HEK293 (cell line): Measurements from ENCODE around the gene CD200.

Experiments
- CTCF ChIA-PET: fragments of 350-600 bp; formaldehyde crosslinking; extraction: SDS; loops from one replicate; lab custom pipeline; 2021; ENCODE audit warnings: antibody characterized with exemption; lab: Yijun Ruan, JAX
- POLR2A ChIA-PET: fragments of 300-600 bp; formaldehyde crosslinking; extraction: SDS; loops from one replicate; lab custom pipeline; 2020; ENCODE audit warnings: antibody characterized with exemption, inconsistent platforms; lab: Yijun Ruan, JAX
- H3K27ac ChIP-seq: fragments of 200-500 bp; sonication (Bioruptor generic); 2 replicates; pipeline ENCODE4 v1.5.1; 2014; ENCODE audit warnings: low read depth, low read length, control low read depth, inconsistent platforms; ENCODE audit errors: extremely low read depth
- H3K36me3 ChIP-seq, 2 experiments: fragments of 200-500 bp in 1 of 2; sonication (Bioruptor generic) in 1 of 2; 1 replicate in 1 of 2; 2 replicates in 1 of 2; pipeline ENCODE4 v1.5.1; 2014 to 2017; ENCODE audit warnings: inconsistent platforms in 2 of 2, low read length in 2 of 2; ENCODE audit not compliant: control insufficient read depth in 2 of 2, insufficient read depth in 1 of 2
- H3K4me1 ChIP-seq: fragments of 200-500 bp; sonication (Bioruptor generic); 2 replicates; pipeline ENCODE4 v1.5.1; 2014; ENCODE audit warnings: mild to moderate bottlenecking, low read length, inconsistent platforms; ENCODE audit not compliant: control insufficient read depth, insufficient read depth
- H3K4me3 ChIP-seq: 2 replicates; pipeline ENCODE4 v1.5.1; 2011; ENCODE audit warnings: low read depth, mild to moderate bottlenecking, control low read depth, low read length, moderate library complexity
- H3K9me3 ChIP-seq: fragments of 200-500 bp; sonication (Bioruptor generic); 2 replicates; pipeline ENCODE4 v1.5.1; 2014; ENCODE audit warnings: low read depth, low read length, inconsistent platforms; ENCODE audit not compliant: control insufficient read depth, insufficient read depth
- GLI2 ChIP-seq: fragments of 450-650 bp; formaldehyde crosslinking; IDR thresholded peaks from 2 replicates; pipeline ENCODE4; 2017; ENCODE audit warnings: missing biosample characterization, missing genetic modification characterization, low read depth, borderline replicate concordance
- GLI4 ChIP-seq: fragments of 450-650 bp; formaldehyde crosslinking; IDR thresholded peaks from 2 replicates; pipeline ENCODE4 v1.5.1; 2016; ENCODE audit warnings: missing biosample characterization, missing genetic modification characterization
- KLF9 ChIP-seq: fragments of 450-650 bp; formaldehyde crosslinking; IDR thresholded peaks from 2 replicates; pipeline ENCODE4 v1.5.1; 2016; ENCODE audit warnings: missing biosample characterization, missing genetic modification characterization, low read depth
- REPIN1 ChIP-seq: fragments of 450-650 bp; formaldehyde crosslinking; IDR thresholded peaks from 2 replicates; pipeline ENCODE4 v1.5.1; 2017; ENCODE audit warnings: missing biosample characterization, missing genetic modification characterization, low read depth
- TSHZ1 ChIP-seq: fragments of 450-650 bp; formaldehyde crosslinking; IDR thresholded peaks from 2 replicates; pipeline ENCODE4 v1.5.1; 2016; ENCODE audit warnings: missing biosample characterization, missing genetic modification characterization, borderline replicate concordance
- ZBTB17 ChIP-seq: fragments of 450-650 bp; formaldehyde crosslinking; IDR thresholded peaks from 2 replicates; pipeline ENCODE4 v1.5.1; 2016; ENCODE audit warnings: missing biosample characterization, missing genetic modification characterization
- ZBTB26 ChIP-seq: fragments of 450-650 bp; formaldehyde crosslinking; optimal IDR thresholded peaks from 2 replicates; pipeline ENCODE3; 2016; ENCODE audit warnings: missing biosample characterization, mild to moderate bottlenecking, missing genetic modification characterization
- ZFP3 ChIP-seq: fragments of 450-650 bp; formaldehyde crosslinking; IDR thresholded peaks from 2 replicates; pipeline ENCODE4 v1.5.1; 2016; ENCODE audit warnings: low read depth, missing biosample characterization, missing genetic modification characterization
- ZNF138 ChIP-seq: fragments of 450-650 bp; formaldehyde crosslinking; IDR thresholded peaks from 2 replicates; pipeline ENCODE4 v1.5.1; 2016; ENCODE audit warnings: missing biosample characterization, missing genetic modification characterization, borderline replicate concordance
- ZNF16 ChIP-seq: fragments of 450-650 bp; formaldehyde crosslinking; IDR thresholded peaks from 2 replicates; pipeline ENCODE4 v1.5.1; 2016; ENCODE audit warnings: low read depth, missing biosample characterization, missing genetic modification characterization
- ZNF280D ChIP-seq: fragments of 450-650 bp; formaldehyde crosslinking; IDR thresholded peaks from 2 replicates; pipeline ENCODE4 v1.5.1; 2016; ENCODE audit warnings: missing biosample characterization, missing genetic modification characterization
- ZNF302 ChIP-seq: fragments of 450-650 bp; formaldehyde crosslinking; IDR thresholded peaks from 2 replicates; pipeline ENCODE4 v1.5.1; 2016; ENCODE audit warnings: missing biosample characterization, missing genetic modification characterization, low read depth
- ZNF311 ChIP-seq: fragments of 450-650 bp; formaldehyde crosslinking; IDR thresholded peaks from 2 replicates; pipeline ENCODE4 v1.5.1; 2017; ENCODE audit warnings: missing biosample characterization, missing genetic modification characterization, borderline replicate concordance
- ZNF335 ChIP-seq: fragments of 450-650 bp; formaldehyde crosslinking; conservative IDR thresholded peaks from 2 replicates; pipeline ENCODE4 v1.5.1; 2016; ENCODE audit warnings: missing biosample characterization, missing genetic modification characterization
- ZNF354C ChIP-seq: fragments of 450-650 bp; formaldehyde crosslinking; IDR thresholded peaks from 2 replicates; pipeline ENCODE4 v1.5.1; 2016; ENCODE audit warnings: missing biosample characterization, missing genetic modification characterization, low read depth, borderline replicate concordance
- ZNF362 ChIP-seq: fragments of 450-650 bp; formaldehyde crosslinking; IDR thresholded peaks from 2 replicates; pipeline ENCODE4 v1.5.1; 2016; ENCODE audit warnings: missing biosample characterization, missing genetic modification characterization
- ZNF37A ChIP-seq: fragments of 450-650 bp; IDR thresholded peaks from 2 replicates; pipeline ENCODE4 v1.5.1; 2018; ENCODE audit warnings: missing biosample characterization, missing genetic modification characterization
- ZNF391 ChIP-seq: fragments of 450-650 bp; formaldehyde crosslinking; IDR thresholded peaks from 2 replicates; pipeline ENCODE4 v1.5.1; 2016; ENCODE audit warnings: low read depth, missing biosample characterization, missing genetic modification characterization, borderline replicate concordance
- ZNF394 ChIP-seq: fragments of 450-650 bp; formaldehyde crosslinking; IDR thresholded peaks from 2 replicates; pipeline ENCODE4 v1.5.1; 2016; ENCODE audit warnings: missing biosample characterization, missing genetic modification characterization, mild to moderate bottlenecking, moderate library complexity, borderline replicate concordance
- ZNF670 ChIP-seq: fragments of 450-650 bp; formaldehyde crosslinking; IDR thresholded peaks from 2 replicates; pipeline ENCODE4 v1.5.1; 2016; ENCODE audit warnings: missing biosample characterization, missing genetic modification characterization, low read depth
- ZNF707 ChIP-seq: fragments of 450-650 bp; formaldehyde crosslinking; IDR thresholded peaks from 2 replicates; pipeline ENCODE4 v1.5.1; 2016; ENCODE audit warnings: missing biosample characterization, missing genetic modification characterization
- ZNF768 ChIP-seq: fragments of 450-650 bp; formaldehyde crosslinking; IDR thresholded peaks from 2 replicates; pipeline ENCODE4 v1.5.1; 2018; ENCODE audit warnings: missing biosample characterization, mild to moderate bottlenecking, missing genetic modification characterization
- ZNF785 ChIP-seq: fragments of 450-650 bp; formaldehyde crosslinking; IDR thresholded peaks from 2 replicates; pipeline ENCODE4 v1.5.1; 2016; ENCODE audit warnings: missing biosample characterization, missing genetic modification characterization
- ZSCAN18 ChIP-seq: fragments of 450-650 bp; formaldehyde crosslinking; IDR thresholded peaks from 2 replicates; pipeline ENCODE4 v1.5.1; 2016; ENCODE audit warnings: missing biosample characterization, missing genetic modification characterization

CD200 gene

GRCh38 chr3:112407888-112408702 lies 75.1 kb downstream of the CD200 start:
- Histone ChIP-seq H3K4me3 (no peak overlapping the region), H3K27ac (no peak overlapping the region), H3K9me3 (no peaks in the 10 kb centered on the region), H3K36me3 (no peaks in the 10 kb centered on the region), H3K4me1 (no peaks in the 10 kb centered on the region)
- CTCF ChIA-PET, result no interaction called here
- TF ChIP-seq TSHZ1 (tag by site-specific recombination) (no peak), ZNF354C (tag by site-specific recombination) (no peak), ZNF16 (tag by site-specific recombination) (no peak), ZNF768 (tag by site-specific recombination) (no peak), ZSCAN18 (tag by site-specific recombination) (no peak), ZNF391 (tag by site-specific recombination) (no peak), GLI2 (no peak), ZNF302 (no peak), ZNF670 (tag by site-specific recombination) (no peak), GLI4 (tag by site-specific recombination) (no peak), REPIN1 (tag by site-specific recombination) (no peak), ZNF785 (tag by site-specific recombination) (no peak), KLF9 (tag by site-specific recombination) (no peak), ZNF37A (no peak), ZBTB17 (tag by site-specific recombination) (no peak), ZNF394 (tag by site-specific recombination) (no peak), ZNF138 (tag by site-specific recombination) (no peak), ZNF335 (no peak)
- POLR2A ChIA-PET, result no interaction called here

GRCh38 chr3:112409041-112409440 lies 76.1 kb downstream of the CD200 start:
- CTCF ChIA-PET, result no interaction called here
- H3K4me1 ChIP-seq, result no peaks in the 10 kb centered on the region
- H3K36me3 ChIP-seq, result no peaks in the 10 kb centered on the region
- POLR2A ChIA-PET, result no interaction called here
- no peaks in the 10 kb centered on the region for H3K9me3 ChIP-seq
- no peak overlapping the region for H3K27ac ChIP-seq
- H3K4me3 ChIP-seq, result no peak overlapping the region
- TF ChIP-seq ZNF311, result no peak
- TF ChIP-seq ZNF707 (tag by site-specific recombination), result no peak
- no peak for TF ChIP-seq ZNF362 (tag by site-specific recombination)
- TF ChIP-seq ZBTB26 (tag by site-specific recombination), result no peak
- no peak for TF ChIP-seq ZNF280D
- TF ChIP-seq ZFP3 (tag by site-specific recombination), result no peak
